ENCODE measurements around the gene TSR1.

The TSR1 gene

DNA sequence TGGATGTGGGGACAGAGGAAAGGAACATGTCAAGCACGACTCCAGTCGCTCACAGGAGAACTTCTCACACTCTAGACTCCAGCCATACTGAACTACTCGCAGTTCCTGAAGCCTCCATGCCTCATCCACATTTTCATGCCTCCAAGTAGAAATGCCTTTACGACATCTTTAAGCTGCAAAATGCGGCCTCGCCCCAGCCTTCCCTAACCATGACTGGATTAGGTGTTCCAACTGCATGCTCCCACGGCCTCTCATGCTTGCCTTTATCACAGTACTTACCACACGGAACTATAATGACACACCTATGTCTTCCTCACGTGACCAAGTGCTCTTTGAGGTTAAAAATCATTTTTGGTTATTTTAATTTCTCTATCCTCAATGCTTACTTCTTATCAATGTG is 56.5 kb downstream of the TSR1 start:
- no peak for DNase-seq

DNA sequence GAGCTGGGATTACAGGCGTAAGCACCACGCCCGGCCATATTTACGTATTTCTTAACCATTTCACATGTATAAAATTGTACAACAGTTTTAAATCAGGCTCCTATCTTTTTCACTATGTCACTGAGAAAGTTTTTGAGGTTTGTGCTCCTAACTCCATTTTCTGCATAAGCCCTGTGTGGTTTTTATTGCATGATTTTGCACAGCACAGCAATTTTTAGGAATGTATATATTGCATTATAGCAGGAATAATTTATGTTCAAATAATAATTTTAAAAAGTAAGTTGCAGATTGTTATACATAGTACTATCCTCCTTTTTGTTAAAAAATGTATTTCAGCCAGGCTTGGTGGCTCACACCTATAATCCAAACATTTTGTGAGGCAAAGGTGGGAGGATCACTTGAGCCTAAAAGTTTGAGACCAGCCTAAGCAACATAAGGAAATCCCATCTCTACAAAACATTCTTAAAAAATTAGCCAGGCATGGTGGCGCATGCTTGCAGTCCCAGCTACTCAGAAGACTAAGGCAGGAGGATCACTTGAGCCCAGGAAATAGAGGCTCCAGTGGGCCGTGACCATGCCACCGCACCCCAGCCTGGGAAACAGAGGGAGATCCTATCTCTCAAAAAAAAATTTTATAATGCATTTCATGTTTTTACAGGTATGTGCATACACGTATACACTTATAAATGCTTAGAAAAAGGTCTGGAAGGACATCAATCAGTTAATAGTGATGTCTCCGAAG is 58.7 kb downstream of the TSR1 start:
- no peak for DNase-seq

DNA sequence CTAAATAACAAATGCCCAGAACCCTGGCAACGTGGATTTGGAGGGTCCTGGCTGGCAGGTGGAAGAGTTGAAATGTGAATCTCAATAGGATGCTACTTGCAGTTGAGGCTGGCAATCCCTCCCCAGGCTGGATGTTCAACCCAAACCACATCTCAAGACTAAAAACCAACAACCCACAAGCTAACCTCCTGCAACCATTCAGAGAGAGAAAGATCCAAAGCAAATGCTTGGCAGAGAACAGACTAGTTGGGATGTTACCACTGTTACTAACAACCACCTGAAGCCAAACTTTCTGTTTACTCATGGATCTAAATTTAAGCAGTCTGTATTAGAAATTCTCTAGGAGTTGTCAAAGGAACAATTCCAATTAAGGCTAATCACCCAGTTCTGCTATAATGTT is 60.5 kb downstream of the TSR1 start:
- DNase-seq = no peak

GRCh38 chr17:2274414-2274813 is 61.8 kb downstream of the TSR1 start:
- no peak for DNase-seq
